GM19023 (cell line): ENCODE measurements around the gene TMEM248.
"Not testable (repeated sequence)": the region's sequence is repeated elsewhere in the genome, so short reads cannot be mapped to it uniquely, and the experiment has no call there.

ENCODE experiments used
- ATAC-seq: cut with Tn5 transposase; IDR thresholded peaks from one replicate; pipeline ENCODE4 v1.9.1; 2021; ENCODE audit warnings: mild to moderate bottlenecking, moderate library complexity; ENCODE audit not compliant: unreplicated experiment

TMEM248 gene

DNA sequence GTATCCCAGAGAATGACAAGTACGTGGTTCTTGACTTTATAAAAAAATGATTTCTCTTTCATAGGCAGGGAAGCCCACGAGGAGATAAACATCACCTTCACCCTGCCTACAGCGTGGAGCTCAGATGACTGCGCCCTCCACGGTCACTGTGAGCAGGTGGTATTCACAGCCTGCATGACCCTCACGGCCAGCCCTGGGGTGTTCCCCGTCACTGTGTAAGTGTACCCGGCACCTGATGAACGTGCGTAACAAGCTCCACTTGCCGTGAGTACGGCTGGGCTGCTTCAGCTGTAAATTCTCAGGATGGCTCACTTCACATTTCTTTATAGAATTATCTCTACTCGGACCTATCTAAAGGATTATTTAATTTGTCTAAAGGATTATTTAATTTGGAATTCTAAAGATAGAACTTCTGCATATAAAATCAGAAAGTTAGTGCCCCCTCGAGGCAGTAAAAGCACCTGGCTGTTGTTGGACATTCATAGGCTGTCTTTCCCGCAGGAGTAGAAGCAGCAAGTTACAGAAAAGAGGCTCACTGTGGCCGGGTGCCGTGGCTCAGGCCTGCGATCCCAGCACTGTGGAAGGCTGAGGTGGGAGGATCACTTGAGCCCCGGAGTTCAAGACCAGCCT, 27.6 kb downstream of the TMEM248 start:
- no peak for ATAC-seq

DNA sequence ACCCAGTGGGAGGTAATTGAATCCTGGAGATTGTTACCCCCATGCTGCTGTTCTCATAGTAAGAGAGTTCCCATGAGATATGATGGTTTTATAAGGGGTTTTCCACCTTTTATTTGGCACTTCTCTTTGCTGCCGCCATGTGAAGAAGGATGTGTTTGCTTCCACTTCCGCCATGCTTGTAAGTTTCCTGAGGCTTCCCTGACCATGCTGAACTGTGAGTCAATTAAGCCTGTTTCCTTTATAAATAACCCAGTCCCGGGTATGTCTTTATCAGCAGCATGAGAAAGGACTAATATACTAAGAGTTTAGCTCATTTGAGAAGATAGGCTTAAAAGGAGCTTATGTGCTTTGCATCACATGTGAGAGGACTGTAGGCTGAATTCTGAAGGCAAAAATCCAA, 29.3 kb downstream of the TMEM248 start:
- ATAC-seq, result no peak

DNA sequence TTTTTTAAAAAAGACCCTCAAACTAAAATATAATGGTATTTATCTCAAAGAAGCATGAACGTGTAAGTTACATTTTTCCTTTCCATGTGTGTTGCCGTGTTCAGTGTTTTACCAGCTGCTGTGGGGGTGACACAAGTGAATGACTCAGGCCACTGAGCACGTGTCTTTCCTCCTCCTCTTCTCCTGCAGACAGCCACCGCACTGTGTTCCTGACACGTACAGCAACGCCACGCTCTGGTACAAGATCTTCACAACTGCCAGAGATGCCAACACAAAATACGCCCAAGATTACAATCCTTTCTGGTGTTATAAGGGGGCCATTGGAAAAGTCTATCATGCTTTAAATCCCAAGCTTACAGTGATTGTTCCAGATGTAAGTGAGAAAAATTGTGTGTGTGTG, 29.7 kb downstream of the TMEM248 start:
- ATAC-seq, result no peak

DNA sequence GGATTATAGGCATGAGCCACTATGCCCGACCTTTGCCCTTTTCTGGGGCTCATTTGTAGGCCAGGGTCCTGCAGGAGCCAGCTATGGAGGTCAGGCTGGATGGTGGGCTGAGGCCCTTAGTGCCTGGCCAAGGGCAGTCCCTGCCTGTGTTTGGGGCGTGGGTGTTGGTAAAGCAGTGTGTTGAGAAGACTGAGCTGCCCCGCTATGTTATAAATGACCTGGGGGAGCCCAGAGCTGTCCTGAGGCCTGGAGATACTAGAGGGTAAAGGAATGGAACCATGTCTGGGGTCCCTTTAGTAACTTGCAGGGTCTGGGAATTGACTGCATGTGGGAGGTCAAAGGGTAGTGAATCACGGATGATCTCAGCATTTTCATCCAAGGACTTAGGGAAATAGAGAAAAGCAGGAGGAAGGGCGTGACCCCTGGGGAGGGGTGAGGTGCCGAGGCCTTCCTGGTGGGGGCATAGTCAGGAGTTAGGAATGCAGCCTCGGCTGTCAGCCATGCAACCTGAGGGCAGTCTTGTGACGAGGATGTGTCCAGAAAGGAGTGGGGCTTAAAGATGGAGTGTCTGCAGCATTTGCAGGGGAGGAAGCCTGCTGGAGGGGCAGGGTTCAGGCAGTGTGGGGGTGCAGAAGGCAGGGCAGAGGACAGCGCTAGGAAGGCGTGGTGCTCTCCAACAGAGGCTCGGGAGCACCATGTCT, 31.5 kb downstream of the TMEM248 start:
- no peak for ATAC-seq

DNA sequence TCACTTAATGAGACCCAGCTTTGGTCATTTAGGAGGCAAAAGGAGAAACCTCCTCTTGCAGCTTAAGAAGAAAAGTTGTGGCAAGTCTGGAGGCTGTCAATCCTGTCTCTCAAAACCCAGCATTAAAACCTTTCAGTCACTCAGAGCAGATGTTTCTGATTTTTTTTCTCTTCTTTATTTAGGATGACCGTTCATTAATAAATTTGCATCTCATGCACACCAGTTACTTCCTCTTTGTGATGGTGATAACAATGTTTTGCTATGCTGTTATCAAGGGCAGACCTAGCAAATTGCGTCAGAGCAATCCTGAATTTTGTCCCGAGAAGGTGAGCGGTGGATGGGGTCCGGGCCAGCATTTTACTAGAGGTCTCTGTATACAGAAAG, 32.0 kb downstream of the TMEM248 start:
- no peak for ATAC-seq

DNA sequence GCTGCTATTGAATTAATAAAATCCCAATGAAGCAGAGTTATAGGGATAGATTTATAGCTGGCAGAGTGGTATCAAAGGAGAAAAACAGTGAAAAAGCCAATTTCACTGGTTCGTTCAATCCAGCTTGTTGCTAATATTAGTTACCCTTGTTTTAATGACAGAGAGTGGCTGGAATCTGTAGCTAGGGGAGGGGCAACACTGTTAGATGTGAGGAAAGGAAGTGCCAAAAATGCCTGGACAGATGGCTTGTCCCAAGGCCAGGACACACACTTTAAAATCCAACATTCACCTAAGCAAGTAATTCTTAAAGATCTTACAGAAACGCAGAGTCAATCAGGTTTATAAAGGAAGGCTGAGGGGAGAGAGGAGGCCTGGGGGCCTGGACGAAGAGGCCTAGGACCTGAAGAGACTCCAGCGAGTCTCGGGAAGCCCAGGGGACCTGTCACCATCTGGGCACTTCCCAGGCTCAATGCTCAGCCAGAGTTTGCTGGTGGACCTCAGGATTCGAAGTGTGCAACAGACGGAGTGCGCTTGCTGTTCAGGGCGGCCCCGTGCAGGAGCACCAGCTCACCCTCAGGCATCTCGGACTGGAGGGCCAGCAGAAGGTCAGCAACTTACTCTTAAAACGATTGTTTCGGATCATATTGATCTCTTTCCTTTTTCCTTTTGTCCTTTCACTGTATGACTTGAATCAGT, 36.7 kb downstream of the TMEM248 start:
- ATAC-seq, result no peak

DNA sequence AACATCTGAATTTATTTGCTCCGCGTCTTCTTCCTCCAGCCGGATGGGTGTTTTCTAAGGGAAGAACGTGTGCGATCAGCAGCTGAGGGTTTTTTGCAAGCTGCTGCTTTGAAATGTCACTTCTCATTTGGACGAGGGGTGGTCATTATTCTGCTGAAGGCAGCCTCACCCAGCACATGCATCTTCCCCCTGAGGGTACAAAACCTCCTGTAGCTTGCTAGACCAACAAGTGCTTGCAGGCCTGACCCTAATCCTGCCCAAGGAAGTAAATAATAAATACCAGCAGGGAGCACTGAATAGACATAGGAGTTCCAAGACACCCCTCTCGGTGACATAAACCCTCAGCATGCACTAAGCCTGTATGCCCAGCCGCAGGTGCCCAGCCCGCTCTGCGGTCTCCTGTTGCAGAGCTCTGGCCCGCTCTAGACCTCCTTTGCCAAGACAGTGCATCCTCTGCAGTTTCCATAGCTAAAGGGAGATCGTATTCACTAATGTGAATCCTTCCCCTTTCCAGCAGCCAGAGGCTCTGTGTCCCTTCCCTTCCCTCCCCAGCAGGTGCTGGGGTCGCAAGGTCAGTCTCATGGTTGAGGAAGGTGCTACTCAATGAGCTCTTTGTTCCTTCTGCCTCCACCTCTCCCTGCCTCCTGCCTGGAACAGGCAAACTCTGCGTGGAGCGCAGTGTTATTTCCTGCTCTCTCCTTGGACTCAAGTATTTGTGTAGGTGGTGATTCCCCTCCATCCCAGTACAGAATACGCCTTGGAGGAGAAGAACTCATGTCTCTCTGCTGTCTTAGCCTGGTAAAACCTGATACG, 37.7 kb downstream of the TMEM248 start:
- ATAC-seq, result no peak

DNA sequence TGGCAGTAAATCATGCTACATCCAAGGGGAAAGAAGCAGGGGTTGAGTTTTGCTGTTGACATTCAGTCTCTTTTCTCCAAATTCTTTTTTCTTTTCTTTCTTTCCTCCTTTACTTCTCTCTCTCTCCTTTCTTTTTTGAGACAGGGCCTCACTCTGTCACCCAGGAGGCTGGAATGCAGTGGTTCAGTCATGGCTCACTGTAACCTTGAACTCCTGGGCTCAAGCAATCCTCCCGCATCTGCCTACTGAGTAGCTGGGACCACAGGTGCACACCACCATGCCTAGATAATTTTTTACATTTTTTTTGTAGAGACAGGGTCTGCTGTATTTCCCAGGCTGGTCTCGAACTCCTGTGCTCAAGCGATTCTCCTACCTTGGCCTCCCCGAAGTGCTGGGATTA, 39.2 kb downstream of the TMEM248 start:
- ATAC-seq, result no peak

DNA sequence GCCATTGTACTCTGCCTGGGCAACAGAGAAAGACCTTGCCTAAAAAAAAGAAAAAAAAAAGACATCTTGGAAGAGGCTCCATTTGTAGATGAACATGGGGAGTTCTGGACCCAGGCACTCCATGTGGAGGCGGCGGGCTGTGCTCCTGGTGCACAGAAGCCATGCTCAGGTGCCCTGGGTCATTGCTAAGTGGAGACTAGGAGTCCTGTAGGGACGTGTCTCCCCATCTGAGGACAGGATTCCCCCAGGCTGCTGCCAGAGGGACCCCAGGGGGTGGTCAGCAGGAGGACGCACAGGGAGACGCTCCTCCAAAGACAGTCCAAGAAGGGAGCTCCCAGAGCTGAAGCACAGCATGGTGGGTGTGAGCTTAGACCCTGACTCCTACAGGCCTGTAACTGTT, 40.1 kb downstream of the TMEM248 start:
- ATAC-seq, result no peak

DNA sequence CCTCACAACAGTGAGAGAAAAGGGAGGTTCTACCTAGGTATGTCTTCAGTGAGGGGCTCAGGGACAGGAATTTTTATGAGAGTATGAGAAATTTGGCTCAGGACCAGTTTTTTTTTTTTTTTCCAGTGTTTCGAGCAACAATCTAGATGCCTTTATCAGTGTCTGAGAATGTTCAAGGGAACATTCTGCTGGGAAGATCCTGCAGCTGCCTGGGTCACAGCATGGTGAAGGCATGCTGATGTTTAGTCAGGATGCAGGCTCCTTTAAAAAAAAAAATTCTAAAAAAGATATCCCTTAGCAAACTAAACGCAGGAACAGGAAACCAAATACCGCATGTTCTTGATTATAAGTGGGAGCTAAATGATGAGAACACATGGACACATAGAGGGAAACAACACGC, 43.4 kb downstream of the TMEM248 start:
- no peak for ATAC-seq

DNA sequence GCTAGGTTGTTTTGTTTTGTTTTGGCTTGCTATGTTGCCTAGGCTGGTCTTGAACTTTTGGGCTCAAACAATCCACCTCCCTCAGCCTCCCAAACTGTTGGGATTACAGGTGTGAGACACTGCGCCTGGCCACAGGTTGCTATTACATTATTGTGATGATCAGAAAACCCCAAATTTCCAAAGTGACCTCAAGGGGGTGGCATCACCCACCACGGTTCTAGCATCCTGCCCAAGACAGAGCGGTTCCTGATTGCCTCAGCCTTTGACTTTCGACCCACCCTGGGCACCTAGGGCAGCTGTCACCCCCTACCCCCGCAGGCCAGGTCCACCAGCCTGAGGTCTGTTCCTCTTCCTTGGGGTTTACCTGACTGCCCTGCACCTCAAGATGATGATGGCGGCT, 46.0 kb downstream of the TMEM248 start:
- ATAC-seq, result no peak

DNA sequence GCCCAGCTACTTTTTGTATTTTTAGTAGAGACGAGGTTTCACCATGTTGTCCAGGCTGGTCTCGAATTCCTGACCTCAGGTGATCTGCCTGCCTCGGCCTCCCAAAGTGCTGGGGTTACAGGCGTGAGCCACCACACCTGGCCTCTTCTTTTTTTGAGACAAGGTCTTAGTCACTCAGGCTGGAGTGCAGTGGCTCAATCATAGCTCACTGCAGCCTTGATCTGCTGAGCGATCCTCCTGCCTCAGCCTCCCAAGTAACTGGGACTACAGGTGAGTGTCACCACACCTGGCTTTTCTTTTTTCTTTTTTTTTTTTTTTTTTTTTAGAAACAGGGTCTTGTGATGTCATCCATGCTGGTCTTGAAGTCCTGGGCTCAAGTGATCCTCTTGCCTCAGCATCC, 48.0 kb downstream of the TMEM248 start:
- ATAC-seq, result not testable (repeated sequence)

DNA sequence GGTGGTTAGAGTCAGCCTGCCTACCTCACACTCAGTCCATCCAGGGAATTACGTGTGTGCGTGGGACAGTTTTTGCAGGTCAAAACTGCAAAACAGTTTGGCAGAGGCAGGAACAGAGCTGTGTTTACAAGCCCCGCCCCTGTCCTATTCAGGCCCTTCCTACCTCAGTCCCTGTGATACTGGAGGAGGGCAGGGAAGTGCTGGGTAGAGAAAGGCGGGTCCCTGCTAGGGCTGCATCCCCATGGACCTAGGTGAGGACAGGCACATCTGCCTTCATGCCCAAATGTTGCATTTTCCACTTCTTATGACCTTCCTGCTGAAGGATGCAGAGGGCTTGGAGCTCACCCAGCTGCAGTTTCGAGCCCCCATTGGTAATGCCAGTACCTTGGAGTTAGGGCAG, 49.3 kb downstream of the TMEM248 start:
- ATAC-seq, result no peak

DNA sequence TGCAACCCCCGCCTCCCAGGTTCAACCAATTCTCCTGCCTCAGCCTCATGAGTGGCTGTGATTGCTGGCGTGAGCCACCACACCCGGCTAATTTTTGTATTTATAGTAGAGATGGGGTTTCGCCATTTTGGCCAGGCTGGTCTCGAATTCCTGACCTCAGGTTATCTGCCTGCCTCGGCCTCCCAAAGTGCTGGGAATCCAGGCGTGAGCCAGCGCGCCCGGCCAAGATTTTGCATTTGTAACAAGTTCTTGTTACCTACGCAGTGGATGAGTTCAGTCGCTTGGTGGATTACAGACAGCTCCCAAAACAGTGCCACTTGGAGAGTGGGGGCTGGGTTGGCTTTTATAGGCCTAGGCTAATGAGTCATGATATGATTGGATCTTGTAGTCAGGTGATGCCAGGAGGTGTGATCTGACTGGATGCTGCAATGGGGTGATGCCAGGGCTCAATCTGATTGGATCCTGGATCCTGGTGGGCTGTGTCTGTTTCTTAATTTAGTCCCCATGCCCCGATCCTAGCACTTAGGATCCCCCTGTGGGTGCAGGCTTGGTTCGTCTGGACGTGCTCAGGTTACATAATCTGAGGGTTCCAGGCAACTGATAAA, 54.1 kb downstream of the TMEM248 start:
- no peak for ATAC-seq

DNA sequence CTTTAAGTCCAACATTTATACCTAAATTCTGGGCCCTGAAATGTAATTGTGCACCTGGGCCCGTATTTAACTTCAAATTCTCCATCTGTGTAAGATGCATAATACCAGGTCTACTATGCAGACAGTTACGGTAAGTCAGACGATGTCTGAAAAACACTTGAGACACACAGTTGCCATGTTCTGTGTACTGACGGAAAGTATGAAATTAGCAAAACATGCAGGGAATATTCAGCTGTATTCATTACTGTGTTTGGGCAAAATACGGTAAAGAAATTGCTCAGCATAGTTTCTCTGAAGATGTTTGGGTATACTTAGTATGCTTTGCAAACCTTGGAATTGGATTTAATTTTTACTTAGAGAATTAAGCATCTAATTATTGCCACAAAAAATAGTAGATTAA, 57.3 kb downstream of the TMEM248 start:
- ATAC-seq, result not testable (repeated sequence)

DNA sequence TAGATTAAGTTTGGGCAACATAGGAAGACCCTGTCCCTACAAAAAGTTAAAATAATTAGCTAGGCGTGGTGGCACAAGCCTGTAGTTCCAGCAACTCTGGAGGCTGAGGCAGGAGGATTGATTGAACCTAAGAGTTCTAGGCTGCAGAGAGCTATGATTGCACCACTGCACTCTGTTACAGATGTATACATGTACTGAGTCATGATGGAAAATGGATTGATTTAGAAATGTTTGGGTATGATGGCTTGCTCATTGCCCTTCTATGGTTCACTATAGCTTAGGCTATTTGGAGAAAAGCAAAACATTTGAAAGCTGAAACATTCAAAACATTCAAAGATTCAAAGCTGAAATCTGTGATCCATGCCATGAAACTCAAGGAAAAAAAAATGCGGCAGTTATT, 58.0 kb downstream of the TMEM248 start:
- ATAC-seq, result not testable (repeated sequence)

DNA sequence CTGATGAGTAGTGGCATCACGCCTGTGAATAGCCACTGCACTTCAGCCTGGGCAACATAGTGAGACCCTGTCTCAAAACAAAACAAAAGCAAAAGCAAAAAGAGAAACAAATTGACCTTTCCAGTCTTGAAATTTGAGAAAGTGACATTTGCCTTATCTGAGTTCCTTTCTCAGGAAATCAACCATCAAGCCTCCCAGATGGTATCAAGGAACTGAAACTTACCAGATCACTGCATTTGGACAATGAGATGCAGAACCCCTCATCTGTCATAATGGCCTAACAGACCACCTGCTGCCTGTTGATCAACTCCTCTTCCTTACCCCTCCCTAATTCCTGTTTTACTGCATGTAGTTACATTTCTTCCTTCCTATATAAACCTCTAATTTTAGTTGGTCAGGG, 59.3 kb downstream of the TMEM248 start:
- not testable (repeated sequence) for ATAC-seq

DNA sequence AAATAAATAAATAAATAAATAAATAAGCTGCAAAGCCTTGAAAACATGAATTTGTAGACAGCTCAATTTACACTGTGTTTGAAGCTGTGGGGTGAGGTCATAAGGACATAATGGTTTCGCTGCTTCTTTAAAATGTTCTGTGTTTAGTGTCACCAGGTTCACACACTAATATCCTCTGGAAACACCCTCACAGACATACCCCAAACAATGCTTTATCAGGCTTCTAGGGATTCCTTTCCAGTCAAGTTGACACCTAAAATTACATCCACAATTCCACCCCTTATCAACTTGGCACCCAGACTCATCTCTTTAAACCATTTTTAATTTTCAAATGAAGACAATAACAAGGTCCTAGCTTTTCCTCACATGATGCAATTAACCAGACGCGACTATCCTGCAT, 68.5 kb downstream of the TMEM248 start:
- ATAC-seq, result not testable (repeated sequence)

DNA sequence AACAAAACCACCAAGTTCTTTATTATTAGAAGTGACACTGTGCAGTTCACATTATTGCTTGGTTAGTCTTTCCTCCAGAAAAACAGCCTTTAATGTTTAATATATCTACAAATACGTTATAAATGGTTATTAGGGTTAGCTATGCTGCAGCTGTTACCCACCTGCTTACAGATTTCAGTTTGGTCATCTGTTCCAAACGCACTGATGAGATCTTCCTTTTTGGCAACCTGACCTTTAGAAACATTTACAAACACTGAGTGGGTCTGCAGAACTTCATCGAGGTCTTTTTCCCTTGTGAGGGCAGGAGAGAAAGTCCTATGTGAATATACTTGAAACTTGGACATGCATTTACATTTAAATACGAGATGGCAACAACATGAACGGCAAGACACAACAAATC, 73.0 kb downstream of the TMEM248 start:
- ATAC-seq, result not testable (repeated sequence)

DNA sequence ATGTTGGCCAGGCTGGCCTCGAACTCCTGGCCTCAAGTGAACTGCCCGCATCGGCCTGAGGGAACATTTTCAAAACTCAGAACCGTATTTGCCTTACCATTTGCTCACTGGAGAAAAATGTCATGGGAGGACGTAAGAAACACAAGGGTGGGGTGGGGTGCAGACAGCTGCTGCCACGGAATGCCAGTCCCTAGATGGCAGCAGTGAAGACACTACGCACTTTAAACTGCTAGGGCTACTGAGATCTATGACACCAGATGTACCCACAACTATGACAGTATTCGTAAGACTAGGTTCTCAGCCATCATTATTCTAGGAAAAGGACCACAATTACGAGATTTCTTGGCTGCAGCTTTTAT, 73.6 kb downstream of the TMEM248 start:
- ATAC-seq, result peak; percentile 19
